ENCODE results near the gene GOLGB1.
A peak's percentile ranks its signal among the peaks of the same experiment; 100 is the strongest.
"Not testable (repeated sequence)": the region's sequence is repeated elsewhere in the genome, so short reads cannot be mapped to it uniquely, and the experiment has no call there.

Gene GOLGB1

GRCh38 chr3:121743106-121743505, 6.4 kb downstream of the GOLGB1 start:
- DNase-seq: not testable (repeated sequence)

- DNase-seq: no peak
Observed at GRCh38 chr3:121740896-121741295, 8.6 kb downstream of the GOLGB1 start.

DNA sequence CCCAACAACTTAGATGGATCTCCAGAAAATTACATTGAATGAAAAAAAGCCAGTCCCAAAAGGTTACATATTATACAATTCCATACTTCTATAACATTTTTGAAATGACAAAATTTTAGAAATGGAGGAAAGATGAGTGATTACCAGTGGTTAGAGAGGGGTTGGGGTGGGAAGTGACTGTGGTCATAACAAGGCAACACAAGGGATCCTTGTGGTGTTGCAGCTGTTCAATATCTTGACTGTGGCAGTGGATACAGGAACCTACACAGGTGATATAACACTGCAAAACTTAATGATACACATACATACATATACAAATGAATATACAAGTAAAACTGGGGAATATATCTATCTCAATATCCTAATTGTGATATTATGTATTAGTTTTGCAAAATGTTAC, 9.6 kb downstream of the GOLGB1 start:
- no peak for DNase-seq

DNA sequence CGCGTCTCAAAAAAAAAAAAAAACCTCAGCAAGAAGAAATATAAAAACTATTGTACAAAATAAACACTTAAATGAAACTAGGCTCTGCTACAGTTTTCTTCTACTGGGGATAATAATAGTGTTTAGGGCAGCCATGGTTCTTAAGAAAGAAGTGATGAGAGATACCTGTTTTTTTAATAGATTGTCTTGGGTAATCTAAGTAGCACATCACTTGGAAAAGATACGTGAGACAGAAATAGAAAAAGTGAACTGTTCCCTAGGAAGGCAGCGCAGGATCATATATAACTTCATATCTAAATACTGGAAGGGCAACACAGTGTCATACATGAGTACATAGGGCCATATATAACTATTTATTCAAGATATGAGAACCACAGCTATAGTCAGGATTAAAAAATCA, 11.9 kb downstream of the GOLGB1 start:
- DNase-seq: no peak

- DNase-seq: no peak
Observed at GRCh38 chr3:121736112-121736511, 13.4 kb downstream of the GOLGB1 start.

- no peak for DNase-seq
Observed at GRCh38 chr3:121735047-121735696, 14.4 kb downstream of the GOLGB1 start.

- DNase-seq: no peak
Observed at GRCh38 chr3:121730940-121731687, 18.4 kb downstream of the GOLGB1 start.

- DNase-seq: no peak
Observed at GRCh38 chr3:121724130-121724529, 25.4 kb downstream of the GOLGB1 start.

DNA sequence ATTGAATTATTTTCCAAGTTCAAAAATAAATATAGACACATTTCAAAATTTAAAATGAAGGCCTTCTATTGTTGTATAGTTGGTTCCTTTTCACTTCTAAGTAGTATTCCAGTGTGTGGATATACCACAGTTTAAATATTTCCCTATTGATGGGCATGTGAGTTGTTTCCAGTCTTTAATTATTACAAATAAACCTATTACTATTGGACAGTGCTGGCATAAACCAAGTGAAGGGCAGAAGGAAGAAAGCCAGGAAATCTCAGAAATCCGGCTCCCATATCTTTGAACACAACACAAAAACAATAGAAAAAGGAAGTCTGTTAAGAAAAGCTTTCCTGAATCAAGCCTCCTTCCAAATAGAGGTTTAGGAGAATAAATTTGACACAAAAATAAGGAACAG, 26.1 kb downstream of the GOLGB1 start:
- DNase-seq: no peak

DNA sequence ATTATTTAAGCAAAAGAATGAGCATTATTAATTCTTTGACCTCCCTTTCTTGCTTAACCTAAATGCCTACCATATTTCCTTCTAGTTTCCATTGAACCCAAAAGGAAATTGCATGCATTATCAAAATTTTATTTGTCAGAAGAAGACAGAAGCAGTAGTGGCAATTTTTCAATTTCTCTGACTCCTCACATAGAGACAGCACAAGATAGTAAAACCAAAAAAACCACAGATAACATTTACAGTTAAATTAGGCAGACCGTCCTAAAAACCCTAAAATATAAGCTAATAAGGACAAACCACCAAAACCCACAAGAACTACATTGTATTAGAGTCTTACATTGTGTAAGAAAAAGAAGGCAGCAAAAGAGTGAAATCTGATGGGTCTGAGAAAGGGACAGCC, 27.1 kb downstream of the GOLGB1 start:
- DNase-seq: no peak

DNA sequence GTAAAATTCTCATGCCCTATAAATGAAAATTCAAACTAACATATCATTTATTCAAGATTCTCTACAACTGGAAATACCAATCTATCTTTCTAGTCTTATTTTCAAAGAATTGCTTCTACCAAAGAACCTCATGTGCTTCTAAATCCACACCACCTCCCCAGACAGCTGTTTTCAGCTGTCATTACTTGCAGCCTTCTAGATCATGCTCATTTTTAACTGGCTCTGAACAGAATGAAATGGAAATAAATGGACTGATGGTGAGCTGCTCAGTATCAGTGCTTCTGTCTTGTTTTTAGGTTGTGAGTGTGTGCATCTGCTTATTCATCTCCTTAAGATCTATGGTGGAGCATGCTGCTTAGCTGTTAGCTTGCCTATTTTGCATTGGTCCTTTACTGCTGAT, 29.4 kb downstream of the GOLGB1 start:
- DNase-seq: no peak

- no peak for DNase-seq
Observed at GRCh38 chr3:121719423-121719822, 30.1 kb downstream of the GOLGB1 start.

DNA sequence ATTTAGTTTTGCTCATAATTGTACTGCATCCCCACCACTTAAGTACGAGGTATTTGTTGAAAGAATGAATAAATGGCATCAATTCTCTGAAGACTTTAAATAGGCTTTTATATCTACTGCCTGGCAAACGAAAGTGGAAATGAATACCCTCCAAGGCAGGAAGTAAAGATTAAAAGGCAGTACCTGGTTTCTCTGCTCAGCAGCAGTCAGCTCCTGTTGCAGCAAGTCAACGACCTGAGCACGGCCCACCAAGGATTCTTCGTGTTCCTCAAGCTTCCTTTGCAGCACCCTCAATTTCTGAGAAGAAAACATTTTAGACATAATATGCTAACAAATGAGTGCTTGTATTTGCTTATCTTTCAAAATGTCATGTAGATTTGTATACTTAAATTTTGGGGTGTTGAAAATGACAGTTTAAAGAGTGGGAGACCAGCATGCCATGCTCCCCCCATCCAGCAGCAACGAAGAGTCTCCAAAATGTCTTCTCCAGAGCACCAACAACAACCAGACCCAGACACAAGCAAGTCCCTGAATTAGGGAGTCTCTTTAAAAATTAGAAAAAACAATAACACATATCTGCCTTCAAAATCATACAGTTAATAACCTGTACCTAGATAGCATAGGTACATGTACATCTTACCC, 31.2 kb downstream of the GOLGB1 start:
- peak in 1 of 2 donors; percentile 53 for DNase-seq

- no peak for DNase-seq
Observed at GRCh38 chr3:121710347-121710746, 39.2 kb downstream of the GOLGB1 start.

DNA sequence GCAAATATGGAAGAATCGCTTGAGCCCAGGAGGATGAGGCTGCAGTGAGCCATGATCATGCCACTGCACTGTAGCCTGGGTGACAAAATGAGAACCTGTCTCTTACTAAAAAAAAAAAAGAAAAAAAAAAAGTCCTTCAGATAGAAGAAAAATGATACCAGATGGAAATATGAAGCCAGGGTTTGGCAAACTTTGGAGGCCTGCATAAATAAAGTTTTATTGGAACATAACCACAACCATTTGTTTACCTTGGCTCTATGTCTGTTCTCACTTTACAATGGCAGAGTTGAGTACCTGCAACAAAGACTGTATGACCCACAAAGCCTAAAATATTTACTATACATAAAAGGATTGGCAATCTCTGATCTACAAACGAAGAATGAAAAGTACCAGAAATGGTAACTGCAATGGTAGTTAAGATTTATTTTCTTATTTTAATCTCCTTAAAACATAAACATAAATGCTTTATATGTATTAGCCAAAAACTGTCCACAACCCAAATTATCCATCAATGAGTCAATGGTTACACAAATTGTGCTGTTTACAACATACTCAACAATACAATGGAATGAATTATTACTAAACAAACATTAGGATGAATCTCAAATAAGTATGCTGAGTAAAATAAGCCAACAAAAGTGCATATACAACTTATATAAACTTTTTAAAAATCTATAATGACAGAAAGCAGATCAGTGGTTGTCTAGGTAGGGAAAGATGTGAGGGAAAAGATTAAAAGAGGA, 41.8 kb downstream of the GOLGB1 start:
- DNase-seq: no peak

DNA sequence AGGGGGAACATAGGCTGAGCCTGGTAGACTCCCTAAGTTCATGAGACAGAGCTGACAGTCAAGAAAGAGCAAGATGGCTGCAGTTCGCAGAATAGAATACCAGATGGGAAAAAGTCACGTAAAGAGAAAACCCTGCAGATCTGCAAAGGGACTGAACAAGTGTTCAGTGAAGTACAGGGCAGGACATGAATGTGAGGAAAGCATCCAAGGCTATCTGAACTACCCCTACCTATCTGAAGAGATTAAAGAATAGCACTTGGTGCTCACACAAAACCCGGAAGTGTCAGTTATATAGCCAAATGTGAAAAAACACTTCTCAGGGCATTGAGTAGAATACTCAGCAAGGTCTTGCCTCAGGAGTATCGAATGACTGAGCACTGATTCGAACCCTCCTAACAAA, 44.0 kb downstream of the GOLGB1 start:
- DNase-seq: no peak

DNA sequence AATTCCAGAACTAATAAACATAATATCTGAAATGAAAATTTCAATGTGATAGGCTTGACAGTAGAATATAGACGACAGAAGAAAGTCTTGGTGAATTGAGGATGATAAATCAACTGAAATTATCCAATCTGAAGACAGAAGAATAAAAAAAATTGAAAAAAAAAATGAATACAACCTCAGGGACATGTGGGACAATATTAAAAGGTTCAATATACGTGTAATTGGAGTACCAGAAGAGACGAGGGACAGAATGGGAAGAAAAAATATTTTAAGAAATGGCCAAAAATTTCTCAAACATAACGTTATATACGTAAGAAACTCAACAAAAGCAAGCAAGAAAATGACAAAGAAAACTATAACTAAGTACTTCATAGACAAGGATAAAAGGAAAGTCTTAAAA, 45.6 kb downstream of the GOLGB1 start:
- DNase-seq: no peak

DNA sequence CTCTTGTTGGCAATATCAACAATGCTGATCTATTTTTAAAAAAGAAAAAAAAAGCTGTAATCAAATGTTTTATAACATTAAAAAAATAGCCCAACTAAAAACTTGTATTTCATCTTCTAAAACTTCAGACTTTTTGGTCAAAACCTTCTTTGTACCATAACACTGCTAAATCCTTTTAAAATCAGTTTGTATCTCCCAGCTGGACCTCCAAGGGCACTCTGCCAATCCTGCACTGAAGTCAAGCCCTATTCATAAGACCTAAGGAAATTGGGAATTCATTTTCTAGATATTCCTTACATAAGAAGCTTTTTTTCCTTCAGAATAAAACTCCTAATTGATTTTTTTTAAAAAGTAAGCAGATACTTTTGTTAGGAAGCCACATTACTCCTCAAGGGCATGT, 50.6 kb downstream of the GOLGB1 start:
- no peak for DNase-seq

DNA sequence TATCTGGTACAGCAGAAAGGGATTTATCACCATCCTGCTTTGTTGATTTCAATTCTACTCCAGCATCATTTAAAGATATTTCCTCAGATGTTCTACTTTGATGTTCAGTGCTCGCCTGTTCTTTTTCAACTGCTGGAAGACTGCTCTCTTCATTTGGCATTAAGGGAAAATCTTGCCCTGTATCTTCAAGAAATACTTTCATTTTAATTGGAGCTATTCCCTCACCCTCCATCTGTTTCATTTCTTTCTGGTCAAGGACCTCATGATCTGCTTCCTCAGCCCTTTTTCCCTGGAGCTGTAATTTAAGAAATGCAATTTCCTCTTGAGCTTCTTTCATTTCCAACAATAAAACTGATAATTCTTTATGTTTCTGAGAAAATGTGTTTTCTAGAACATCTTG, 51.1 kb downstream of the GOLGB1 start:
- no peak for DNase-seq

- no peak for DNase-seq
Observed at GRCh38 chr3:121696186-121696585, 53.4 kb downstream of the GOLGB1 start.

DNA sequence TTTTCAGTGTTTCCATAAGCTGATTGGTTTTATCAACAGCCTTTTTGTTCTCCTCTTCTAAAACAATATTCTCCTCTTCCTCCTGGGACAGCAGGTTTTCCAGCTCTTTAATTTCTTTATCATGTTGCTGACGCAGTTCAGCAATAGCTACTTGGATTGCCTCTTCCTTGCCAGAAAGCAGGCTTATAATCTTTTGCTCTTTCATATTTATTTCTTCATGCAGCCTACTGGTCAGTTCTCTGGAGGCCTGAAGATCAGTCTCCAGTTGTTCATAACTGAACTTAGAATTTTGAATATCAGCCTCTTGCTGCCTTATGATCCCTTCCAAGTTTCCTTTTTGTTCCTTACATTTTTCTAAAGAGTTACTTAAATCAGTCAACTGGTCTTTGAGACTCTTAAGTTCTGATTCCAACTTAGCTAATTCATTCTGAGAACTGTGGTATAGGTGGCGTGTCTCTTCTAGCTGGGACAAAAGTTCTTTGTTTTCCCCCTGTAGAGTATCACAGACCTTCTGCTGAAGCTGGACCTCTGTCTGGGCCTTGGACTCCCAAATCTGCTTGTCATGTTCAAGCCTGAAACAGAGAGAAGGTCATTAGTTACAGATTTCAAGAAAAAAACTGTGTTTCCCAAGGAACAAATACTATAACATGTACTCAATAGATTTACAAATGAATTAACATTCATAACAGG, 57.4 kb downstream of the GOLGB1 start:
- DNase-seq: no peak

- no peak for DNase-seq
Observed at GRCh38 chr3:121690777-121691405, 58.6 kb downstream of the GOLGB1 start.

Measured in CD4-positive, alpha-beta T cell treated with Interleukin-4 for 1 hour (primary cell).